NT2/D1 (cell line): ENCODE results near the gene PKIG.

Experiments used
- SUZ12 ChIP-seq: IDR thresholded peaks from 2 replicates; pipeline ENCODE4 v1.6.1; 2011; ENCODE audit not compliant: insufficient read length, insufficient read depth; ENCODE audit errors: extremely low read depth
- YY1 ChIP-seq: IDR thresholded peaks from 2 replicates; pipeline ENCODE4 v1.6.1; 2011; ENCODE audit not compliant: insufficient read length, insufficient read depth

DNA sequence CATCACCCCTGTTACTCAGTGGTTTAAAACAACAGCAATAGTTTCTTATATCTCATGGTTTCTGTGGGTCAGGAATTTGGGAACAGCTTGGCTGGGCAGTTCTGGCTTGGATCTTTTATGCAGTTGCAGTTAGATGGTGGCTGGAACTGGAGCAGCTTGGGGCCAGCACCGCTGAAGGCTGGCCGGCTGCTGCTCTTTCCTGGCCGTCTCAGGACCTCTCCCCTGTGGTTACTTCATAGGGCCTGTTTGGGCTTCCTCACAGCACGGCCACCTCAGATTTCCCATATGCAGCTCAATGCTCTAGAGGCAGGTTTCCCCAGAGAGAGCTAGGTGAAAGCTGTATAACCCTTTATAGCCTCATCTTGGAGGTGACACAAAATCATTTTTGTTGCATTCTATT is 15.6 kb downstream of the PKIG start:
- TF ChIP-seq SUZ12, result no peak
- no peak for TF ChIP-seq YY1
